Fibroblast of mammary gland (primary cell): ENCODE measurements around the gene DNAH11.
"Not testable (repeated sequence)": the region's sequence is repeated elsewhere in the genome, so short reads cannot be mapped to it uniquely, and the experiment has no call there.

Source experiments
- DNase-seq: peaks from one replicate; pipeline ENCODE4 v3.0.0-alpha.2; 2010; ENCODE audit warnings: low read depth
- H3K4me3 ChIP-seq: 2 replicates; pipeline ENCODE4 v1.5.1; 2011; ENCODE audit warnings: low read depth, mild to moderate bottlenecking, low read length, moderate library complexity; ENCODE audit not compliant: control insufficient read depth
- CTCF ChIP-seq: conservative IDR thresholded peaks from 2 replicates; pipeline ENCODE4 v1.5.1; 2011; ENCODE audit warnings: low read depth, low read length, inconsistent platforms; ENCODE audit not compliant: control insufficient read depth, insufficient read depth

Gene DNAH11

GRCh38 chr7:21806388-21806787 lies 263.5 kb downstream of the DNAH11 start:
- no peak overlapping the region for H3K4me3 ChIP-seq
- no peak for TF ChIP-seq CTCF
- DNase-seq: no peak

DNA sequence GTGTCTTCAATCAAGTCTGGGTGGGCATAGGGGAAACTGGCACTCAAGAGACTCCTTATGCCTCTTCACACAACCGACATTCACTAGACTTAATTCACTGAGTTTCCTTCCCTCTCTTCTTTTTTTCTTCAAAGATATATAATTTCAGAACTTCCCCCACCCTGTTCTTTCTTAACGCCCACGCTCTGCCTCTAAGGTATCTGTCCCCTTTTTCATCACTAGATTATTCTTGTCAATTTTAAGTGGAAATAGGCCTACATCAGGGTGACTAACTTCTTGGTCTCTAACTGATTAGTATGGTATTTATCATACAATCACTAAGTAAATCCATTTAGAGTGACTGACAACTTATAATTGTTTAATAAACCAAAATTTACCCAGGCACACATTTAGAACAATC lies 276.2 kb downstream of the DNAH11 start:
- no peak for TF ChIP-seq CTCF
- DNase-seq: no peak
- H3K4me3 ChIP-seq: no peak overlapping the region

GRCh38 chr7:21828841-21829240 lies 286.0 kb downstream of the DNAH11 start:
- TF ChIP-seq CTCF: no peak
- no peak for DNase-seq
- H3K4me3 ChIP-seq: no peak overlapping the region

GRCh38 chr7:21829731-21830130 lies 286.9 kb downstream of the DNAH11 start:
- no peak overlapping the region for H3K4me3 ChIP-seq
- DNase-seq: no peak
- no peak for TF ChIP-seq CTCF

DNA sequence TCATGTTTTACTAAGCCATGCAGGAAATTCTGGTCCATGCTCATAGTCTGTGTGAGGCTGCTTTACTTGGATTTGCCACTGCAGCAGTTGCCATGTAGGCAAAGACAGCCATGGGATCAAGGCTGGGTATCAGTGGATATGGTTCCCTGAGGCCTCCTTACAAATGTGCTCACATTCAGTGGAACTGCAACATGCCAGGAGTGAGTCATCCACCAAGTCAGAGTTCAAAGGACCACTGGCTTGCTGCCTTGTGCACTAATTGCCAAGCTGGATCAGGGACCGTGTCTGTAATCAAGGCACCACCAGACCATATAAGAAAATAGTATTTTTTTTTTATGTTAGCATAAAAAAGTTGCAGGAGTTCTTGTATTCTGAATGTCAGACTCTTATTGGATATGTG lies 301.9 kb downstream of the DNAH11 start:
- TF ChIP-seq CTCF: no peak
- no peak overlapping the region for H3K4me3 ChIP-seq
- peak; percentile 9 for DNase-seq

DNA sequence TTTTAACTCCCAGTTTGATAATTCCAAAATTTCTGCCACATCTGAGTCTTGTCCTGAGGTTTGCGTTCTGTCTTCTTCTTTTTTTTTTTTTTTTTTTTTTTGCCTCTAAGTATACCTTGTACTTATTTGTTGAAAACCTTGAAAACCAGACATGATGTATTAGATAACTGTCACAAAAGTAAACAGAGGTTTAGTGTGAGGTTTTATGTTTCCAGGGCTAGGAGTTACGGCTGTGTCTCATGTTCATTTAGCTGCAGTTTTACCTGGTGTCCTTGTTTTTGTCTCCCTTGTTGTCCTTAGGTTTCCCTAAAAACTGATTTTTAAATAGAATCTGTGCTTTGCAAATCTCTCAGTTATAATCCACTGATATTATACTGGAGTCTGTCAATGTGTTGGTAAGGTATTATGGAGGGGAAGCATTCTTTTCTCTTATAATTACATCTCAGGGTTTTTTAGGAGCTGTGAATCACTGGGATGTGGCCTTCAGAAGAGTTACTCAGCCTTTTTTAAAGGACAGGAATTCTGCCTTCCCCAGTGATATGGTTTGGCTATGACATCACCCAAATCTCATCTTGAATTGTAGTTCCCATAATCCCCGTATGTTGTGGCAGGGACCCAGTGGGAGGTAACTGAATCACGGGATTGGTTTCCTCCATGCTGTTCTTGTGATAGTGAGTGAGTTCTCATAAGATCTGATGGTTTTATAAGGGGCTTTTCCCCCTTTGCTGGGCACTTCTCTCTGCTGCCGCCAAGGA lies 307.9 kb downstream of the DNAH11 start:
- no peak for TF ChIP-seq CTCF

GRCh38 chr7:21851559-21851967 lies 308.7 kb downstream of the DNAH11 start:
- no peak for TF ChIP-seq CTCF
- no peak overlapping the region for H3K4me3 ChIP-seq
- no peak for DNase-seq

More for the DNA sequence above, 307.9 kb downstream of the DNAH11 start:
- DNase-seq: peak; percentile 5
- no peak overlapping the region for H3K4me3 ChIP-seq

DNA sequence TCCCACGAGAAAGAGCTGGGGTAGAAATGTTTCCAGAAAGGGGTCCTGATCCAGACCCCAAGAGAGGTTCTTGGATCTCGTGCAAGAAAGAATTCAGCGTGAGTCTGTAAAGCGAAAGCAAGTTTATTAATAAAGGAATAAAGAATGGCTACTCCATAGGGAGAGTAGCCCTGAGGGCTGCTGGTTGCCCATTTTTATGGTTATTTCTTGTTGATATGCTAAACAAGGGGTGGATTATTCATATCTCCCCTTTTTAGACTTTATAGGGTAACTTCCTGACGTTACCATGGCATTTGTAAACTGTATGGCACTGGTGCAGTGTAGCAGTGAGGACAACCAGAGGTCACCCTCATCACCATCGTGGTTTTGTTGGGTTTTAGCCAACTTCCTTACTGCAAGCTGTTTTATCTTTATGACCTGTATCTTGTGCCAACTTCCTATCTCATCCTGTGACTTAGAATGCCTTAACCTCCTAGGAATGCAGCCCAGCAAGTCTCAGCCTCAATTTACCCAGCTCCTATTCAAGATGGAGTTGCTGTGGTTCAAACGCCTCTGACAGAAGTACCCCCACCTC lies 322.9 kb downstream of the DNAH11 start:
- not testable (repeated sequence) for H3K4me3 ChIP-seq, DNase-seq
